Naive B cell (primary cell): ENCODE results near the gene USP17L19. TPM values are rescaled to one million over a fixed set of nuclear protein-coding genes. Genes with fewer than 3 reads are reported as not detected.
"Not testable (repeated sequence)": the region's sequence is repeated elsewhere in the genome, so short reads cannot be mapped to it uniquely, and the experiment has no call there.

ENCODE experiments used
- ATAC-seq, 2 donors: fragments of 150-1000 bp; cut with Tn5 transposase; 2 replicates each; pipeline ENCODE4 v1.10.0; 2021; ENCODE audit warnings: low read depth in 2 of 2, mild to moderate bottlenecking in 2 of 2, moderate library complexity in 2 of 2
- DNase-seq: peaks from one replicate; pipeline ENCODE4 v3.0.0; 2022
- H3K27ac Mint-ChIP-seq, 6 donors: one replicate each; pipeline ENCODE4 v1.8.0; 2020 to 2022; ENCODE audit warnings: mild to moderate bottlenecking in 6 of 6, mixed read lengths in 6 of 6, moderate library complexity in 5 of 6, inconsistent platforms in 2 of 6
- H3K27me3 Mint-ChIP-seq, 3 donors: one replicate each; pipeline ENCODE4 v1.8.0; 2021 to 2022; ENCODE audit warnings: mixed read lengths in 3 of 3, mild to moderate bottlenecking in 1 of 3
- H3K36me3 Mint-ChIP-seq, 2 donors: one replicate each; pipeline ENCODE4 v1.8.0; 2020 to 2022; ENCODE audit warnings: mixed read lengths in 2 of 2, inconsistent platforms in 1 of 2, mild to moderate bottlenecking in 1 of 2
- H3K4me1 Mint-ChIP-seq, 3 donors: one replicate each; pipeline ENCODE4 v1.8.0; 2020 to 2022; ENCODE audit warnings: mixed read lengths in 3 of 3, inconsistent platforms in 1 of 3, mild to moderate bottlenecking in 1 of 3, moderate library complexity in 1 of 3
- H3K4me3 Mint-ChIP-seq, 8 donors: one replicate each; pipeline ENCODE4 v1.8.0; 2020 to 2022; ENCODE audit warnings: mild to moderate bottlenecking in 8 of 8, mixed read lengths in 8 of 8, moderate library complexity in 8 of 8, inconsistent platforms in 2 of 8
- H3K9me3 Mint-ChIP-seq, 7 donors: one replicate each; pipeline ENCODE4 v1.8.0; 2020 to 2022; ENCODE audit warnings: mixed read lengths in 7 of 7, mild to moderate bottlenecking in 5 of 7, inconsistent platforms in 2 of 7, moderate library complexity in 1 of 7
- polyA plus RNA-seq, 6 donors: library from polyadenylated mRNA; unstranded; fragments of 300-500 nt; fragmentation: Illumina TruSeq; gene quantifications; one replicate each; pipeline ENCODE4 v1.2.3, GENCODE V29; 2021; ENCODE audit warnings: low read depth in 6 of 6

Gene USP17L19
- polyA plus RNA-seq, 6 donors from 2014 or later = not detected

DNA sequence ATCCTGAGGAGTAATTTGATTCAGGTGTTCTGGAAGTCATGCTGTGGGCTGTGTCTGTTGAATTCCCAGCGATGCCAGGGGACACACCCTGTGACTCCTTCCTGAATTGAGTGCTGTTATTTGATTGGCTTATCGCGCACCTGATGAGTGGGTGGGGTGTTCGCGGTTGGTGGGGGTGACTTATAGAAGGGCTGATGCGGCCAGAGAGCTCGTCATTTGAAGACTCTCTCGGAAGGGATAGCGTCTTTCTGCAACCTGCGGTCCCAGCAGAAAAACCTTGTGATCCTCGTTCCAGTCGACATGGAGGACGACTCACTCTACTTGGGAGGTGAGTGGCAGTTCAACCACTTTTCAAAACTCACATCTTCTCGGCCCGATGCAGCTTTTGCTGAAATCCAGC is 14.1 kb downstream of the USP17L19 start, which contains the start of gene USP17L22:
USP17L22 (plus strand) TSS at position 301 of the 400 bp plus-strand sequence; CDS start at position 301, 0 bp downstream.
- H3K9me3 Mint-ChIP-seq, H3K4me3 Mint-ChIP-seq, H3K36me3 Mint-ChIP-seq, ATAC-seq, H3K4me1 Mint-ChIP-seq, H3K27ac Mint-ChIP-seq, DNase-seq, H3K27me3 Mint-ChIP-seq: not testable (repeated sequence)

DNA sequence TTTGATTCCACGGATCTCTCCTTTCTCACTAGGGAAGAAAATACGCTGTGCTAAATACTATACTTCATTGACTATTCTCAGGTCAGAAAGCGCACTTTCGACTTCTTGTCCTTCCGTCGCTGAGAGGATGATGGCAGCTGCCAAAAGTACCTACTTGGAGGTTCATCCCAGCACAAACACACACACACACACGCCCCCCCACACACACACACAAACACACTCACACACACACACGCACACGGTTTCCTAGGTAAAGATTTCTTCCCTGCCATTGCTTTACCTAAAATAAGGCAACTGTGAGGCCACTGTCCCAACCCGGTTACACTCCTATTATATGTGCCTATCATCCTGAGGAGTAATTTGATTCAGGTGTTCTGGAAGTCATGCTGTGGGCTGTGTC is 18.5 kb downstream of the USP17L19 start:
- not testable (repeated sequence) for DNase-seq

More for the DNA sequence above, 18.5 kb downstream of the USP17L19 start:
- ATAC-seq, H3K4me3 Mint-ChIP-seq, H3K27ac Mint-ChIP-seq, H3K36me3 Mint-ChIP-seq, H3K9me3 Mint-ChIP-seq, H3K27me3 Mint-ChIP-seq, H3K4me1 Mint-ChIP-seq: not testable (repeated sequence)

Other genes starting within 250 kb of the USP17L19 start
- not detected for gene FAM90A26, start 83.0 kb upstream of the USP17L19 start, polyA plus RNA-seq
- gene USP17L10, start 42.7 kb upstream of the USP17L19 start, polyA plus RNA-seq = not detected
- not detected for gene USP17L11, start 38.0 kb upstream of the USP17L19 start, polyA plus RNA-seq
- gene USP17L12, start 33.2 kb upstream of the USP17L19 start, polyA plus RNA-seq = not detected
- not detected for gene USP17L13, start 28.5 kb upstream of the USP17L19 start, polyA plus RNA-seq
- gene USP17L15, start 19.0 kb upstream of the USP17L19 start, polyA plus RNA-seq = not detected
- gene USP17L17, start 9.5 kb upstream of the USP17L19 start, polyA plus RNA-seq = not detected
- not detected for gene USP17L18, start 4.7 kb upstream of the USP17L19 start, polyA plus RNA-seq
- not detected for gene USP17L20, start 4.7 kb downstream of the USP17L19 start, polyA plus RNA-seq
- not detected for gene USP17L21, start 9.5 kb downstream of the USP17L19 start, polyA plus RNA-seq
- gene USP17L22, start 14.2 kb downstream of the USP17L19 start, polyA plus RNA-seq = not detected
- not detected for gene USP17L24, start 71.8 kb downstream of the USP17L19 start, polyA plus RNA-seq
- gene USP17L25, start 76.5 kb downstream of the USP17L19 start, polyA plus RNA-seq = not detected
- not detected for gene USP17L26, start 81.3 kb downstream of the USP17L19 start, polyA plus RNA-seq
- not detected for gene USP17L5, start 86.0 kb downstream of the USP17L19 start, polyA plus RNA-seq
- not detected for gene USP17L27, start 90.8 kb downstream of the USP17L19 start, polyA plus RNA-seq
- not detected for gene USP17L28, start 95.5 kb downstream of the USP17L19 start, polyA plus RNA-seq
- not detected for gene USP17L29, start 100.3 kb downstream of the USP17L19 start, polyA plus RNA-seq
- gene USP17L30, start 109.8 kb downstream of the USP17L19 start, polyA plus RNA-seq = not detected
- not detected for gene DEFB131A, start 191.0 kb downstream of the USP17L19 start, polyA plus RNA-seq